Measurements from ENCODE around the gene AGFG1. TPM values are rescaled to one million over a fixed set of nuclear protein-coding genes. Genes with fewer than 3 reads are reported as not detected.

Gene AGFG1
- total and polyA plus RNA-seq, 4 donors: 22.4 to 142 (median 74.5) TPM

GRCh38 chr2:227461811-227462461, 10.0 kb upstream of the AGFG1 start:
- no peak for ATAC-seq (ENCODE audit: insufficient read depth, low FRiP score)

GRCh38 chr2:227462462-227462951, 9.4 kb upstream of the AGFG1 start:
- 72 to 89% methylated on average over 6 of the region's 6 CpGs for WGBS, 2 donors
- Histone ChIP-seq H3K36me3 (ENCODE audit: control insufficient read depth in 4 of 4, insufficient read depth in 4 of 4, low read length in 4 of 4) (no peaks in the 10 kb centered on the region), H3K4me3 (no peak overlapping the region), H3K27me3 (ENCODE audit: control insufficient read depth in 3 of 3, insufficient read depth in 3 of 3, low read length in 2 of 3) (no peaks in the 10 kb centered on the region), H3K9ac (ENCODE audit: insufficient read depth in 1 of 2, low read length in 2 of 2) (no peak overlapping the region), H3K27ac (ENCODE audit: low read depth in 1 of 2, low read length in 1 of 2) (no peak overlapping the region), H3K4me1 (ENCODE audit: control insufficient read depth in 5 of 5, insufficient read depth in 5 of 5, low read length in 5 of 5) (peaks cover 0 to 2% (median 0%) of the 10 kb centered on the region in 5 donors), H3K9me3 (ENCODE audit: control insufficient read depth in 4 of 4, insufficient read depth in 3 of 4, low read length in 3 of 4) (no peaks in the 10 kb centered on the region)
- DNase-seq: no peak
- no peak for TF ChIP-seq CTCF (IDR thresholded peaks at IDR 0.05; ENCODE audit: control extremely low read depth, extremely low read depth)
- ATAC-seq (ENCODE audit: insufficient read depth, low FRiP score): no peak

More at GRCh38 chr2:227461811-227462461, 10.0 kb upstream of the AGFG1 start:
- H3K27ac ChIP-seq (ENCODE audit: low read depth in 1 of 2, low read length in 1 of 2): no peak overlapping the region
- TF ChIP-seq CTCF (IDR thresholded peaks at IDR 0.05; ENCODE audit: control extremely low read depth, extremely low read depth): no peak
- H3K27me3 ChIP-seq (ENCODE audit: control insufficient read depth in 3 of 3, insufficient read depth in 3 of 3, low read length in 2 of 3): no peaks in the 10 kb centered on the region
- no peaks in the 10 kb centered on the region for H3K36me3 ChIP-seq (ENCODE audit: control insufficient read depth in 4 of 4, insufficient read depth in 4 of 4, low read length in 4 of 4)
- no peaks in the 10 kb centered on the region for H3K9me3 ChIP-seq (ENCODE audit: control insufficient read depth in 4 of 4, insufficient read depth in 3 of 4, low read length in 3 of 4)
- H3K4me3 ChIP-seq: no peak overlapping the region
- no peaks in the 10 kb centered on the region for H3K4me1 ChIP-seq (ENCODE audit: control insufficient read depth in 5 of 5, insufficient read depth in 5 of 5, low read length in 5 of 5)
- WGBS, 2 donors: 83 to 93% methylated on average over 4 of the region's 4 CpGs
- H3K9ac ChIP-seq (ENCODE audit: insufficient read depth in 1 of 2, low read length in 2 of 2): no peak overlapping the region
- DNase-seq: no peak

GRCh38 chr2:227462972-227463931, 8.7 kb upstream of the AGFG1 start:
- H3K4me1 ChIP-seq (ENCODE audit: control insufficient read depth in 5 of 5, insufficient read depth in 5 of 5, low read length in 5 of 5): peaks cover 0 to 2% (median 0%) of the 10 kb centered on the region in 5 donors
- WGBS, 2 donors: 87 to 90% methylated on average over 13 of the region's 13 CpGs
- ATAC-seq (ENCODE audit: insufficient read depth, low FRiP score): no peak
- no peak for TF ChIP-seq CTCF (IDR thresholded peaks at IDR 0.05; ENCODE audit: control extremely low read depth, extremely low read depth)
- no peak for DNase-seq
- H3K36me3 ChIP-seq (ENCODE audit: control insufficient read depth in 4 of 4, insufficient read depth in 4 of 4, low read length in 4 of 4): no peaks in the 10 kb centered on the region
- H3K9me3 ChIP-seq (ENCODE audit: control insufficient read depth in 4 of 4, insufficient read depth in 3 of 4, low read length in 3 of 4): no peaks in the 10 kb centered on the region
- no peak overlapping the region for H3K4me3 ChIP-seq
- no peak overlapping the region for H3K27ac ChIP-seq (ENCODE audit: low read depth in 1 of 2, low read length in 1 of 2)
- H3K27me3 ChIP-seq (ENCODE audit: control insufficient read depth in 3 of 3, insufficient read depth in 3 of 3, low read length in 2 of 3): no peaks in the 10 kb centered on the region
- H3K9ac ChIP-seq (ENCODE audit: insufficient read depth in 1 of 2, low read length in 2 of 2): no peak overlapping the region

All from lung (tissue), 12 donors.